H9 (cell line): ENCODE data around the gene ELF5. TPM values are rescaled to one million over a fixed set of nuclear protein-coding genes. Genes with fewer than 3 reads are reported as not detected.

ENCODE experiments used
- DNase-seq: peaks from one replicate; pipeline ENCODE4 v3.0.0-alpha.2; 2017
- H2AFZ ChIP-seq: one replicate; pipeline ENCODE4 v1.6.1; 2013; ENCODE audit warnings: mild to moderate bottlenecking, low read length, control low read depth, moderate library complexity
- H2AK5ac ChIP-seq: 2 replicates; pipeline ENCODE4 v1.6.1; 2013; ENCODE audit warnings: low read length, control low read depth, mixed read lengths; ENCODE audit not compliant: insufficient read length
- H2BK120ac ChIP-seq: one replicate; pipeline ENCODE4 v1.6.1; 2013; ENCODE audit warnings: low read depth, mild to moderate bottlenecking, low read length, control low read depth, inconsistent platforms; ENCODE audit not compliant: poor library complexity, severe bottlenecking
- H2BK12ac ChIP-seq: 2 replicates; pipeline ENCODE4 v1.6.1; 2013; ENCODE audit warnings: low read length, control low read depth, mixed read lengths, low read depth; ENCODE audit not compliant: insufficient read length
- H2BK15ac ChIP-seq: 2 replicates; pipeline ENCODE4 v1.6.1; 2013; ENCODE audit warnings: low read depth, low read length, control low read depth
- H2BK20ac ChIP-seq: one replicate; pipeline ENCODE4 v1.6.1; 2013; ENCODE audit warnings: low read depth, mild to moderate bottlenecking, low read length, control low read depth, inconsistent platforms; ENCODE audit not compliant: poor library complexity, severe bottlenecking
- H2BK5ac ChIP-seq: 2 replicates; pipeline ENCODE4 v1.6.1; 2013; ENCODE audit warnings: low read length, control low read depth, mixed read lengths; ENCODE audit not compliant: insufficient read length
- H3K14ac ChIP-seq: 2 replicates; pipeline ENCODE4 v1.6.1; 2013; ENCODE audit warnings: low read length, control low read depth; ENCODE audit not compliant: insufficient read depth
- H3K18ac ChIP-seq: 2 replicates; pipeline ENCODE4 v1.6.1; 2013; ENCODE audit warnings: low read depth, mild to moderate bottlenecking, mixed read lengths, low read length, control low read depth; ENCODE audit not compliant: insufficient read length
- H3K23ac ChIP-seq: 2 replicates; pipeline ENCODE4 v1.6.1; 2013; ENCODE audit warnings: low read length, control low read depth, mixed read lengths, low read depth; ENCODE audit not compliant: insufficient read length
- H3K23me2 ChIP-seq: 2 replicates; pipeline ENCODE4 v1.6.1; 2013; ENCODE audit warnings: low read depth, mild to moderate bottlenecking, mixed read lengths, low read length, control low read depth; ENCODE audit not compliant: insufficient read length, poor library complexity, severe bottlenecking
- H3K27ac ChIP-seq: 2 replicates; pipeline ENCODE4 v1.5.1; 2013; ENCODE audit warnings: low read length, control low read depth, mixed read lengths, low read depth; ENCODE audit not compliant: insufficient read length
- H3K27me3 ChIP-seq: 2 replicates; pipeline ENCODE4 v1.6.1; 2013; ENCODE audit warnings: low read length, control low read depth, inconsistent platforms; ENCODE audit not compliant: insufficient read depth
- H3K4ac ChIP-seq: 2 replicates; pipeline ENCODE4 v1.6.1; 2013; ENCODE audit warnings: low read depth, mild to moderate bottlenecking, control low read depth, inconsistent platforms, low read length, moderate library complexity
- H3K4me1 ChIP-seq: 2 replicates; pipeline ENCODE4 v1.6.1; 2013; ENCODE audit warnings: low read length, control low read depth, inconsistent platforms; ENCODE audit not compliant: insufficient read depth
- H3K4me2 ChIP-seq: 2 replicates; pipeline ENCODE4 v1.6.1; 2013; ENCODE audit warnings: low read length, control low read depth, mixed read lengths; ENCODE audit not compliant: insufficient read length, insufficient read depth
- H3K56ac ChIP-seq: 2 replicates; pipeline ENCODE4 v1.6.1; 2013; ENCODE audit warnings: low read depth, mild to moderate bottlenecking, mixed read lengths, low read length, control low read depth; ENCODE audit not compliant: insufficient read length
- H3K79me1 ChIP-seq: 2 replicates; pipeline ENCODE4 v1.6.1; 2013; ENCODE audit warnings: low read depth, mild to moderate bottlenecking, moderate library complexity, low read length, control low read depth, inconsistent platforms; ENCODE audit not compliant: insufficient read depth, poor library complexity, severe bottlenecking
- H3K79me2 ChIP-seq: 2 replicates; pipeline ENCODE4 v1.6.1; 2013; ENCODE audit warnings: low read length, control low read depth, inconsistent platforms; ENCODE audit not compliant: insufficient read depth
- H3K9ac ChIP-seq: 2 replicates; pipeline ENCODE4 v1.6.1; 2013; ENCODE audit warnings: low read length, control low read depth, mixed read lengths; ENCODE audit not compliant: insufficient read length; ENCODE audit errors: extremely low read depth
- H3K9me3 ChIP-seq: one replicate; pipeline ENCODE4 v1.6.1; 2013; ENCODE audit warnings: low read depth, low read length, inconsistent platforms; ENCODE audit not compliant: control insufficient read depth
- H3T11ph ChIP-seq: one replicate; pipeline ENCODE4 v1.6.1; 2013; ENCODE audit warnings: mild to moderate bottlenecking, low read length, control low read depth, inconsistent platforms
- H4K20me1 ChIP-seq: one replicate; pipeline ENCODE4 v1.6.1; 2013; ENCODE audit not compliant: control insufficient read depth, insufficient read length, insufficient read depth
- H4K5ac ChIP-seq: 2 replicates; pipeline ENCODE4 v1.6.1; 2013; ENCODE audit warnings: low read depth, mild to moderate bottlenecking, mixed read lengths, low read length, control low read depth; ENCODE audit not compliant: insufficient read length
- H4K8ac ChIP-seq: replicated peaks from 2 replicates; pipeline ENCODE4 v1.6.1; 2013; ENCODE audit warnings: low read length, control low read depth, mixed read lengths, low read depth; ENCODE audit not compliant: insufficient read length
- H4K91ac ChIP-seq: 2 replicates; pipeline ENCODE4 v1.6.1; 2013; ENCODE audit warnings: low read depth, mild to moderate bottlenecking, moderate library complexity, mixed read lengths, low read length, control low read depth; ENCODE audit not compliant: insufficient read length
- H3K27ac Mint-ChIP-seq, 3 experiments: 2 replicates in 2 of 3; 3 replicates in 1 of 3; pipeline ENCODE4 v1.8.0; 2020 to 2021; ENCODE audit warnings: mixed read lengths in 3 of 3, mild to moderate bottlenecking in 1 of 3, moderate library complexity in 1 of 3
- H3K27me3 Mint-ChIP-seq: 2 replicates; pipeline ENCODE4 v1.8.0; 2021; ENCODE audit warnings: low read depth, mild to moderate bottlenecking, moderate library complexity, mixed read lengths
- H3K36me3 Mint-ChIP-seq, 3 experiments: 2 replicates in 2 of 3; 3 replicates in 1 of 3; pipeline ENCODE4 v1.8.0; 2020 to 2021; ENCODE audit warnings: low read depth in 3 of 3, mixed read lengths in 3 of 3; ENCODE audit not compliant: insufficient read depth in 1 of 3
- H3K4me1 Mint-ChIP-seq, 2 experiments: 2 replicates each; pipeline ENCODE4 v1.8.0; 2020; ENCODE audit warnings: mixed read lengths in 2 of 2
- H3K4me3 Mint-ChIP-seq, 2 experiments: 2 replicates in 1 of 2; 3 replicates in 1 of 2; pipeline ENCODE4 v1.8.0; 2020 to 2021; ENCODE audit warnings: mild to moderate bottlenecking in 2 of 2, mixed read lengths in 2 of 2, moderate library complexity in 1 of 2
- H3K9me3 Mint-ChIP-seq, 2 experiments: 2 replicates in 1 of 2; 3 replicates in 1 of 2; pipeline ENCODE4 v1.8.0; 2020; ENCODE audit warnings: mild to moderate bottlenecking in 2 of 2, mixed read lengths in 2 of 2, moderate library complexity in 1 of 2
- WGBS: extraction: QIAGEN DNeasy Blood & Tissue Kit; methylation state at CpG from one replicate; pipeline ENCODE4 v1.1.7; 2013; ENCODE audit warnings: missing lambda C conversion rate, low lambda C conversion rate, mixed read lengths; ENCODE audit not compliant: insufficient read length; ENCODE audit errors: extremely low coverage; 5-methylcytosine and 5-hydroxymethylcytosine counted together
- total RNA-seq: library from RNA; stranded (reverse); gene quantifications from 2 replicates; pipeline ENCODE4 v1.2.1, GENCODE V29; 2021
- TF ChIP-seq, protein P1 (sequence below): fragments of 200-600 bp; sonication (generic); conservative IDR thresholded peaks from 3 replicates; pipeline ENCODE4 v1.8.0; 2021; ENCODE audit warnings: antibody characterized with exemption, mild to moderate bottlenecking

Gene ELF5
- total RNA-seq, 1 experiment from 2014 or later = not detected

GRCh38 chr11:34505874-34506273, 7.7 kb downstream of the ELF5 start:
- no peak overlapping the region for H3K4me3 Mint-ChIP-seq
- H4K20me1 ChIP-seq = no peaks in the 10 kb centered on the region
- no peak overlapping the region for H3K27ac ChIP-seq
- no peaks in the 10 kb centered on the region for H3K79me2 ChIP-seq
- no peak overlapping the region for H2BK120ac ChIP-seq
- no peak overlapping the region for H4K8ac ChIP-seq
- no peak overlapping the region for H3K27ac Mint-ChIP-seq
- H2BK15ac ChIP-seq = no peak overlapping the region
- H2BK20ac ChIP-seq = no peak overlapping the region
- no peaks in the 10 kb centered on the region for H3K36me3 Mint-ChIP-seq
- no peak overlapping the region for H2AK5ac ChIP-seq
- H2BK12ac ChIP-seq = no peak overlapping the region
- H3K4me1 ChIP-seq = no peaks in the 10 kb centered on the region
- no peaks in the 10 kb centered on the region for H3K79me1 ChIP-seq
- H3T11ph ChIP-seq = no peak overlapping the region
- no peak overlapping the region for H2BK5ac ChIP-seq
- no peak overlapping the region for H3K14ac ChIP-seq
- H3K27me3 Mint-ChIP-seq = no peaks in the 10 kb centered on the region
- no peaks in the 10 kb centered on the region for H3K9me3 Mint-ChIP-seq
- no CpG with 5 or more reads among the region's 5 CpGs for WGBS
- no peak overlapping the region for H3K4me2 ChIP-seq
- peaks cover 0 to 3% of the 10 kb centered on the region in 2 experiments; a peak in 1 of 4 replicates for H3K4me1 Mint-ChIP-seq
- no peaks in the 10 kb centered on the region for H3K27me3 ChIP-seq
- DNase-seq = no peak
- no peaks in the 10 kb centered on the region for H3K23me2 ChIP-seq
- TF ChIP-seq, protein P1, sequence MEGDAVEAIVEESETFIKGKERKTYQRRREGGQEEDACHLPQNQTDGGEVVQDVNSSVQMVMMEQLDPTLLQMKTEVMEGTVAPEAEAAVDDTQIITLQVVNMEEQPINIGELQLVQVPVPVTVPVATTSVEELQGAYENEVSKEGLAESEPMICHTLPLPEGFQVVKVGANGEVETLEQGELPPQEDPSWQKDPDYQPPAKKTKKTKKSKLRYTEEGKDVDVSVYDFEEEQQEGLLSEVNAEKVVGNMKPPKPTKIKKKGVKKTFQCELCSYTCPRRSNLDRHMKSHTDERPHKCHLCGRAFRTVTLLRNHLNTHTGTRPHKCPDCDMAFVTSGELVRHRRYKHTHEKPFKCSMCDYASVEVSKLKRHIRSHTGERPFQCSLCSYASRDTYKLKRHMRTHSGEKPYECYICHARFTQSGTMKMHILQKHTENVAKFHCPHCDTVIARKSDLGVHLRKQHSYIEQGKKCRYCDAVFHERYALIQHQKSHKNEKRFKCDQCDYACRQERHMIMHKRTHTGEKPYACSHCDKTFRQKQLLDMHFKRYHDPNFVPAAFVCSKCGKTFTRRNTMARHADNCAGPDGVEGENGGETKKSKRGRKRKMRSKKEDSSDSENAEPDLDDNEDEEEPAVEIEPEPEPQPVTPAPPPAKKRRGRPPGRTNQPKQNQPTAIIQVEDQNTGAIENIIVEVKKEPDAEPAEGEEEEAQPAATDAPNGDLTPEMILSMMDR = no peak
- no peak overlapping the region for H3K18ac ChIP-seq
- H2AFZ ChIP-seq = no peak overlapping the region
- H3K56ac ChIP-seq = no peak overlapping the region
- no peaks in the 10 kb centered on the region for H3K9me3 ChIP-seq
- H3K4ac ChIP-seq = no peak overlapping the region
- no peak overlapping the region for H3K23ac ChIP-seq
- H4K91ac ChIP-seq = no peak overlapping the region
- no peak overlapping the region for H4K5ac ChIP-seq
- H3K9ac ChIP-seq = no peak overlapping the region
